Stomach (tissue), 9 donors: ENCODE data around the gene UBR2. TPM values are rescaled to one million over a fixed set of nuclear protein-coding genes. Genes with fewer than 3 reads are reported as not detected.

Experiments used
- DNase-seq, 2 donors: peaks; one replicate each; pipeline versions ENCODE4 v3.0.0 to v3.0.0-alpha.2; 2013 to 2019
- H3K27ac ChIP-seq, 5 donors: fragments of 200-600 bp in 4 of 5; sonication (generic) in 4 of 5; one replicate each; pipeline ENCODE4 v1.5.1; 2013 to 2019; ENCODE audit warnings: mild to moderate bottlenecking in 1 of 5, moderate library complexity in 1 of 5
- H3K27me3 ChIP-seq, 3 donors: fragments of 200-600 bp; sonication (generic); one replicate each; pipeline ENCODE4 v1.5.1; 2017 to 2019; ENCODE audit warnings: mixed run types in 1 of 3
- H3K36me3 ChIP-seq, 4 donors: fragments of 200-600 bp; sonication (generic); 1 replicate in 3 of 4; 2 replicates in 1 of 4; pipeline ENCODE4 v1.5.1; 2016 to 2019
- H3K4me1 ChIP-seq, 4 donors: fragments of 200-600 bp; sonication (generic); one replicate each; pipeline ENCODE4 v1.5.1; 2016 to 2019
- H3K4me3 ChIP-seq, 4 donors: fragments of 200-600 bp; sonication (generic) in 3 of 4; one replicate each; pipeline ENCODE4 v1.5.1; 2016 to 2019; ENCODE audit warnings: mild to moderate bottlenecking in 1 of 4
- H3K9me3 ChIP-seq, 4 donors: fragments of 200-600 bp; sonication (generic); one replicate each; pipeline ENCODE4 v1.5.1; 2016 to 2019
- EP300 ChIP-seq: sonication (generic); formaldehyde crosslinking; IDR thresholded peaks from one replicate; pipeline ENCODE4 v1.6.1; 2017; ENCODE audit warnings: antibody characterized with exemption
- POLR2A ChIP-seq, 4 donors: fragments of 450-650 bp; IDR thresholded peaks; one replicate each; pipeline ENCODE4 v1.6.1; 2016; ENCODE audit warnings: antibody characterized with exemption in 4 of 4, control low read depth in 2 of 4, mild to moderate bottlenecking in 1 of 4, moderate library complexity in 1 of 4
- POLR2AphosphoS5 ChIP-seq, 3 donors: sonication (generic); formaldehyde crosslinking; IDR thresholded peaks; one replicate each; pipeline ENCODE4 v1.6.1; 2016; ENCODE audit warnings: antibody characterized with exemption in 3 of 3
- WGBS, 5 donors: extraction: QIAGEN DNeasy Blood & Tissue Kit in 3 of 5; methylation state at CpG; one replicate each; pipeline versions ENCODE4 v1.1.5 to v1.1.7; 2013 to 2018; 5-methylcytosine and 5-hydroxymethylcytosine counted together
- intact Hi-C: fragments of 100-400 bp; cut with DNase I; formaldehyde crosslinking; loops from one replicate; pipeline ENCODE4 v1.15.1; 2023; ENCODE audit warnings: low total_unique reads
- polyA plus RNA-seq, 3 donors: library from polyadenylated mRNA; stranded (reverse); fragments of 200-250 nt; gene quantifications; one replicate each; pipeline ENCODE4 v1.2.3, GENCODE V29; 2013
- total RNA-seq, 5 donors: library from RNA; depleted of rRNA; stranded (reverse); fragments of >200 nt; gene quantifications; one replicate each; pipeline versions ENCODE4 v1.1.0 to v1.2.3, GENCODE V29; 2014 to 2016
- TF ChIP-seq, protein P1 (sequence below), 7 experiments: fragments of 450-650 bp in 4 of 7; fragments of 200-600 bp in 3 of 7; sonication (generic) in 3 of 7; IDR thresholded peaks; one replicate each; pipeline ENCODE4 v1.5.1; 2016 to 2019; ENCODE audit warnings: antibody characterized with exemption in 7 of 7, control low read depth in 2 of 7, mild to moderate bottlenecking in 1 of 7
- donor health status: healthy with polysubstance abuse.
- donor health status: Bipolar disorder and iron deficiency.
- donor health status: healthy.

UBR2 gene
- total and polyA plus RNA-seq, 8 donors, result 5.1 to 57.1 (median 19.8) TPM

DNA sequence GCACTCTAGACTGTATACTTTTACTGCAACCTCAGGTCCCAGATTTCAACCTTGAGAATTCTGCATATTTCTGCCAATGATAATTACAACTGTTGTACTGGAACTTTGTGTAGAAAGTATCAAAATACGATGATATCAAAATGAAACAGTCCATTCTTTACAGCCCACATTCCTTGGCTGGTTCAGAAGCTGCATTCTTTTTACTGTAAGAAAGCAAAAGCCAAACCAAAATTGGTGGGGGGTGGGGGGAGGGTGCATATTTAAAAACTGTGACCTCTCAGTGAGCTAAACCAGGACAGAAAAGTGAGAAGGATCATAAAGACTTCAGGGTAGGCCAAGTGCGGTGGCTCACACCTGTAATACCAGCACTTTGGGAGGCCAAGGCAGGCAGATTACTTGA is 41.8 kb upstream of the UBR2 start:
- no peaks in the 10 kb centered on the region for H3K27me3 ChIP-seq
- TF ChIP-seq EP300 (no peak), POLR2A (IDR thresholded peaks at IDR 0.05) (no peak), POLR2AphosphoS5 (IDR thresholded peaks at IDR 0.05) (no peak)
- TF ChIP-seq, protein P1, sequence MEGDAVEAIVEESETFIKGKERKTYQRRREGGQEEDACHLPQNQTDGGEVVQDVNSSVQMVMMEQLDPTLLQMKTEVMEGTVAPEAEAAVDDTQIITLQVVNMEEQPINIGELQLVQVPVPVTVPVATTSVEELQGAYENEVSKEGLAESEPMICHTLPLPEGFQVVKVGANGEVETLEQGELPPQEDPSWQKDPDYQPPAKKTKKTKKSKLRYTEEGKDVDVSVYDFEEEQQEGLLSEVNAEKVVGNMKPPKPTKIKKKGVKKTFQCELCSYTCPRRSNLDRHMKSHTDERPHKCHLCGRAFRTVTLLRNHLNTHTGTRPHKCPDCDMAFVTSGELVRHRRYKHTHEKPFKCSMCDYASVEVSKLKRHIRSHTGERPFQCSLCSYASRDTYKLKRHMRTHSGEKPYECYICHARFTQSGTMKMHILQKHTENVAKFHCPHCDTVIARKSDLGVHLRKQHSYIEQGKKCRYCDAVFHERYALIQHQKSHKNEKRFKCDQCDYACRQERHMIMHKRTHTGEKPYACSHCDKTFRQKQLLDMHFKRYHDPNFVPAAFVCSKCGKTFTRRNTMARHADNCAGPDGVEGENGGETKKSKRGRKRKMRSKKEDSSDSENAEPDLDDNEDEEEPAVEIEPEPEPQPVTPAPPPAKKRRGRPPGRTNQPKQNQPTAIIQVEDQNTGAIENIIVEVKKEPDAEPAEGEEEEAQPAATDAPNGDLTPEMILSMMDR (IDR thresholded peaks at IDR 0.05), result no peak
- H3K4me3 ChIP-seq, result no peak overlapping the region
- H3K27ac ChIP-seq, result no peak overlapping the region
- WGBS, 5 donors, result 81 to 91% (median 86%) methylated on average over 2 of the region's 2 CpGs
- H3K4me1 ChIP-seq, result no peaks in the 10 kb centered on the region
- DNase-seq, result no peak
- intact Hi-C loops, result no loop called here
- H3K9me3 ChIP-seq, result peaks cover 0 to 11% (median 8%) of the 10 kb centered on the region in 4 donors
- no peaks in the 10 kb centered on the region for H3K36me3 ChIP-seq

DNA sequence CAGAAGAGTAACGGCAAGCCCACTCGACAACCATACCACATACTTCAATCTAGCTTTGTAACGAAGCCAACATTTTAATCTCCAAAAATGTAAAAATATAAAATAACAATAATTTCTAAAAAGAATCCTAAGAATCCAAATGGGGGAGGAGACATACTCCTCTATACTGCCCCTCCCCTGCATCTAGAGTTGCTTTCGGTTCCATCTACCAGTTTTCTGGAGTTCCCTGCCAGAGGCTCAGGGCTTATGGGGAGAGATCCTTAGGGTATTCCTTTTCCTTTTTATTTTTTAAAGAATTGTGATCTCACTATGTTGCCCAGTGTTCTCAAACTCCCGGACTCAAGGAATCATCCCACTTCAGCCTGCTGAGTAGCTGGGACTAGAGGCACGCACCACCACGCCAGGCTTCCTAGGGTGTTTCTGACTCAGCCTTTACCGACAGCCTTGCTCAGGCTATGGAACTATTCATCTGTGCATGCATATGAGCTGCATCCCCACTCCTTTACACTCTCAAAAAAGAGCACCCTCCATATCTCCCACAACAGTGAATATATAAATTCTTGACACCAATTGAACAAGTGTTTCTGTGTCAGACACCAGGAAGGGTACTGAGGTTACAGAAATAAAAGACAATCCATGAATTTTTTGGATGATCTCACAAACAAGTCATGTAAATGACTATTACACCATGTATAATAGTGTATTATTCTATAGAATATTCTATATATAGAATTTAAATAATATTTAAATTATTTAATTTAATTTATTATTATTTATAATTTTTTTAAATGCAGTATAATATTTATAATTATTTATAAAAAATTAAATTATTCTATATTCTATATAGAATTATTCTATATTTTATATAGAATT is 40.7 kb upstream of the UBR2 start:
- Histone ChIP-seq H3K27me3 (no peaks in the 10 kb centered on the region), H3K9me3 (peaks cover 0 to 11% (median 8%) of the 10 kb centered on the region in 4 donors), H3K4me3 (no peak overlapping the region), H3K27ac (no peak overlapping the region), H3K36me3 (no peaks in the 10 kb centered on the region), H3K4me1 (no peaks in the 10 kb centered on the region)
- intact Hi-C loops, result no loop called here
- DNase-seq, result no peak
- TF ChIP-seq EP300 (no peak), POLR2AphosphoS5 (IDR thresholded peaks at IDR 0.05) (no peak), POLR2A (IDR thresholded peaks at IDR 0.05) (no peak)
- TF ChIP-seq, protein P1 (IDR thresholded peaks at IDR 0.05), result no peak
- 91 to 94% (median 93%) methylated on average over 8 of the region's 8 CpGs for WGBS, 5 donors

DNA sequence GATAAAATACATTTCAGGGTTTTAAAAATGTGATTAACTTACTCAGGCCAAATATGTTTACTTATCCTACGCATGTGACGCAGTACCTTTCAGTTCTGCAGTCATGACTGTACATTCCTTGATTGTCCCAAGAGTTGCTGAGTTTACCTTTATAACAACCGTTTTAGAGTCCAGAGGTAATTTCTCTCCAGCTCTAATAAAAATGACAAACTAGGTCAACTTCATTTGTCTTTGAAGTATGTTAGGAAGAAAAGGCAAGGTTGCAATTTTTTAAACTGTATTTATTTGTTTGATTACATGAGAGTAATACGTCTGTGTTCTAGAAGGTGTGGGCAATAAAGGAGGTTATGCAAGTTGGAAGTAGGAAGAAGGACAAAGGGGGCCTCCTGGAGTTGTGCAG is 38.6 kb upstream of the UBR2 start:
- Histone ChIP-seq H3K4me3 (no peak overlapping the region), H3K9me3 (peaks cover 0 to 3% (median 2%) of the 10 kb centered on the region in 4 donors), H3K27ac (no peak overlapping the region), H3K36me3 (no peaks in the 10 kb centered on the region), H3K27me3 (no peaks in the 10 kb centered on the region), H3K4me1 (no peaks in the 10 kb centered on the region)
- TF ChIP-seq, protein P1 (IDR thresholded peaks at IDR 0.05), result no peak
- TF ChIP-seq EP300 (no peak), POLR2AphosphoS5 (IDR thresholded peaks at IDR 0.05) (no peak), POLR2A (IDR thresholded peaks at IDR 0.05) (no peak)
- intact Hi-C loops, result no loop called here
- peak in 1 of 2 donors; percentile 59 for DNase-seq
- 45 to 64% (median 53%) methylated on average over 4 of the region's 4 CpGs for WGBS, 5 donors

DNA sequence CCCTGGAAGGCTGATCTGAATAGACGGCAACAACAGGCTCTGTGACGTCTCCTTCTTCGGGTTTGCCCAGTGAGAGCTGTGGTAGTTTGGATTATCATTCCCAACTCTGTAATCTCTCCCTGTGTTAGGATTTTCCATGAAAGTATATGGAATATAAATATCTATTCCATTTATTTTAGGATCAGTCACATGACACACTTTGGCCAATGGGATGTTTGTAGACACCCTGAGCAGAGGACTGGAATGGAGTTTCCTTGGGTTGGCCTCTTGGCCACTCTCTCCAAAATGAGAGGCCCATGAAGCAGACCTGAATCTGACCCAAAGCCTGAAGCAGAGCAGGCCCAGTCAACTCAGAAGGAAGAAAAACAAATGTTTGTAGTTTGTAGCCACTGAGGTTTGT is 37.2 kb upstream of the UBR2 start:
- Histone ChIP-seq H3K27me3 (no peaks in the 10 kb centered on the region), H3K36me3 (no peaks in the 10 kb centered on the region), H3K9me3 (no peaks in the 10 kb centered on the region), H3K27ac (no peak overlapping the region), H3K4me3 (no peak overlapping the region), H3K4me1 (no peaks in the 10 kb centered on the region)
- WGBS, 5 donors, result 93 to 99% (median 98%) methylated on average over 3 of the region's 3 CpGs
- intact Hi-C loops, result no loop called here
- DNase-seq, result no peak
- TF ChIP-seq POLR2A (IDR thresholded peaks at IDR 0.05) (no peak), POLR2AphosphoS5 (IDR thresholded peaks at IDR 0.05) (no peak)

DNA sequence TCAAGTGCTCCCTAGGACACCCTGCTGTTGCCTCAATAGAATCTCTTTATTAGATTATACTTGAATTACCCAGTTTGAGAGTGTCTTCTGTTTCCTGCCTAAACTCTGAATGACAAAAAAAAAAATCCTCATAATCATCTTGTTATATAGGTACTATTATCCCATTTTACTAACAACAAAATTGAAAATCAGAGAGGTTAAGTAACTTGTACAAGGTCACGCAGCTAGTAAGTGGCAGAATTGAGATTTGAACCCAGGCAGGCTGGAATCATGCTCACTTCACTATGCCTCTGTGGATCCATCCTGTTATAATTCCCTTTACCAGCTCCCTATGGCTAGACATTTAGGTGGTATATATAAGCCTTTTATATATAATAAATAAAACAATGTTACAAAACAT is 36.6 kb upstream of the UBR2 start:
- intact Hi-C loops, result no loop called here
- Histone ChIP-seq H3K4me3 (no peak overlapping the region), H3K36me3 (no peaks in the 10 kb centered on the region), H3K27ac (no peak overlapping the region), H3K4me1 (peaks cover 0 to 3% (median 0%) of the 10 kb centered on the region in 4 donors), H3K27me3 (no peaks in the 10 kb centered on the region), H3K9me3 (no peaks in the 10 kb centered on the region)
- TF ChIP-seq EP300, result no peak
- TF ChIP-seq POLR2AphosphoS5 (IDR thresholded peaks at IDR 0.05), result no peak
- no peak for TF ChIP-seq POLR2A (IDR thresholded peaks at IDR 0.05)
- DNase-seq, result no peak
- WGBS, 5 donors, result 90 to 100% (median 96%) methylated on average over 1 of the region's 1 CpG
